Measurements from ENCODE around the gene RNF167.
A peak's percentile ranks its signal among the peaks of the same experiment; 100 is the strongest.

Gene RNF167

GRCh38 chr17:4939796-4940554, at the start of gene RNF167, which contains the start of gene SLC25A11:
Gene RNF167, plus strand, starts transcription at chr17:4940268. Its CDS starts 642 bp downstream, at chr17:4940910.
Gene SLC25A11, minus strand, starts transcription at chr17:4940046. Its CDS starts 136 bp downstream, at chr17:4939910.
- H3K4me3 ChIP-seq (ENCODE audit: low read depth, low read length) = peak within 1 kb of the TSS; percentile 97
- in situ Hi-C loops (cut with HindIII; ENCODE audit: low sequenced_read_pairs) = no loop called here
- peak; percentile 100 for DNase-seq (ENCODE audit: low read depth, low spot score)
- no peak for TF ChIP-seq CTCF (IDR thresholded peaks at IDR 0.05; ENCODE audit: low read depth, low read length)

GRCh38 chr17:4891411-4892410, 48.4 kb upstream of the RNF167 start:
- no peak overlapping the region for H3K4me3 ChIP-seq (ENCODE audit: low read depth, low read length)
- no peak for TF ChIP-seq CTCF (IDR thresholded peaks at IDR 0.05; ENCODE audit: low read depth, low read length)
- in situ Hi-C loops (cut with HindIII; ENCODE audit: low sequenced_read_pairs) = no loop called here
- no peak for DNase-seq (ENCODE audit: low read depth, low spot score)

GRCh38 chr17:4892499-4893221, 47.4 kb upstream of the RNF167 start:
- DNase-seq (ENCODE audit: low read depth, low spot score) = no peak
- H3K4me3 ChIP-seq (ENCODE audit: low read depth, low read length) = no peak overlapping the region
- in situ Hi-C loops (cut with HindIII; ENCODE audit: low sequenced_read_pairs) = no loop called here
- TF ChIP-seq CTCF (IDR thresholded peaks at IDR 0.05; ENCODE audit: low read depth, low read length) = no peak

- DNase-seq (ENCODE audit: low read depth, low spot score) = no peak
- TF ChIP-seq CTCF (IDR thresholded peaks at IDR 0.05; ENCODE audit: low read depth, low read length) = no peak
- in situ Hi-C loops (cut with HindIII; ENCODE audit: low sequenced_read_pairs) = no loop called here
- no peak overlapping the region for H3K4me3 ChIP-seq (ENCODE audit: low read depth, low read length)
Observed at GRCh38 chr17:4893272-4893671, 46.8 kb upstream of the RNF167 start.

- no peak for TF ChIP-seq CTCF (IDR thresholded peaks at IDR 0.05; ENCODE audit: low read depth, low read length)
- in situ Hi-C loops (cut with HindIII; ENCODE audit: low sequenced_read_pairs) = no loop called here
- H3K4me3 ChIP-seq (ENCODE audit: low read depth, low read length) = no peak overlapping the region
Observed at GRCh38 chr17:4893721-4894560, 46.1 kb upstream of the RNF167 start.

More at GRCh38 chr17:4893721-4894560, 46.1 kb upstream of the RNF167 start:
- DNase-seq (ENCODE audit: low read depth, low spot score) = no peak

Measured in astrocyte of the spinal cord (primary cell).